ENCODE results near the gene SH2D5.

The SH2D5 gene

GRCh38 chr1:20715406-20715805, 17.1 kb downstream of the SH2D5 start:
- no peak for DNase-seq (ENCODE audit: low read depth in 2 of 2, low spot score in 1 of 2)

GRCh38 chr1:20713440-20713839, 19.1 kb downstream of the SH2D5 start:
- no peak for DNase-seq (ENCODE audit: low read depth in 2 of 2, low spot score in 1 of 2)

- DNase-seq (ENCODE audit: low read depth in 2 of 2, low spot score in 1 of 2), result no peak
Measured at GRCh38 chr1:20712215-20712577, 20.3 kb downstream of the SH2D5 start.

GRCh38 chr1:20711285-20712214, 21.0 kb downstream of the SH2D5 start:
- DNase-seq (ENCODE audit: low read depth in 2 of 2, low spot score in 1 of 2), result no peak

GRCh38 chr1:20710469-20711284, 21.8 kb downstream of the SH2D5 start:
- DNase-seq (ENCODE audit: low read depth in 2 of 2, low spot score in 1 of 2), result no peak

GRCh38 chr1:20709868-20710267, 22.6 kb downstream of the SH2D5 start:
- DNase-seq (ENCODE audit: low read depth in 2 of 2, low spot score in 1 of 2), result no peak

- no peak for DNase-seq (ENCODE audit: low read depth in 2 of 2, low spot score in 1 of 2)
Measured at GRCh38 chr1:20708891-20709290, 23.6 kb downstream of the SH2D5 start.

- no peak for DNase-seq (ENCODE audit: low read depth in 2 of 2, low spot score in 1 of 2)
Measured at GRCh38 chr1:20708057-20708456, 24.4 kb downstream of the SH2D5 start.

GRCh38 chr1:20706841-20707240, 25.7 kb downstream of the SH2D5 start:
- no peak for DNase-seq (ENCODE audit: low read depth in 2 of 2, low spot score in 1 of 2)

GRCh38 chr1:20705203-20705755, 27.2 kb downstream of the SH2D5 start:
- no peak for DNase-seq (ENCODE audit: low read depth in 2 of 2, low spot score in 1 of 2)

- no peak for DNase-seq (ENCODE audit: low read depth in 2 of 2, low spot score in 1 of 2)
Measured at GRCh38 chr1:20704390-20705202, 27.9 kb downstream of the SH2D5 start.

GRCh38 chr1:20703124-20703756, 29.3 kb downstream of the SH2D5 start:
- DNase-seq (ENCODE audit: low read depth in 2 of 2, low spot score in 1 of 2), result no peak

GRCh38 chr1:20702416-20702815, 30.1 kb downstream of the SH2D5 start:
- no peak for DNase-seq (ENCODE audit: low read depth in 2 of 2, low spot score in 1 of 2)

- no peak for DNase-seq (ENCODE audit: low read depth in 2 of 2, low spot score in 1 of 2)
Measured at GRCh38 chr1:20701847-20702246, 30.7 kb downstream of the SH2D5 start.

- no peak for DNase-seq (ENCODE audit: low read depth in 2 of 2, low spot score in 1 of 2)
Measured at GRCh38 chr1:20701446-20701845, 31.1 kb downstream of the SH2D5 start.

- no peak for DNase-seq (ENCODE audit: low read depth in 2 of 2, low spot score in 1 of 2)
Measured at GRCh38 chr1:20700636-20701215, 31.8 kb downstream of the SH2D5 start.

- no peak for DNase-seq (ENCODE audit: low read depth in 2 of 2, low spot score in 1 of 2)
Measured at GRCh38 chr1:20699558-20699957, 32.9 kb downstream of the SH2D5 start.

- no peak for DNase-seq (ENCODE audit: low read depth in 2 of 2, low spot score in 1 of 2)
Measured at GRCh38 chr1:20698195-20698910, 34.1 kb downstream of the SH2D5 start.

GRCh38 chr1:20697563-20697962, 34.9 kb downstream of the SH2D5 start:
- no peak for DNase-seq (ENCODE audit: low read depth in 2 of 2, low spot score in 1 of 2)
